A673 (cell line): ENCODE results near the gene NRG4.

ENCODE experiments used
- EZH2 ChIP-seq: fragments of 200-600 bp; sonication (generic); IDR thresholded peaks from 2 replicates; pipeline ENCODE4 v1.6.1; 2017; ENCODE audit warnings: borderline replicate concordance, low read depth, mild to moderate bottlenecking, mixed read lengths, antibody characterized with exemption, low read length; ENCODE audit not compliant: poor library complexity, severe bottlenecking
- TF ChIP-seq, protein P1 (sequence below): fragments of 300-800, 200-600 bp; sonication (generic); conservative IDR thresholded peaks from 2 replicates; pipeline ENCODE4 v1.5.1; 2017; ENCODE audit warnings: low read depth, mild to moderate bottlenecking, antibody characterized with exemption, low read length, moderate library complexity, mixed read lengths

DNA sequence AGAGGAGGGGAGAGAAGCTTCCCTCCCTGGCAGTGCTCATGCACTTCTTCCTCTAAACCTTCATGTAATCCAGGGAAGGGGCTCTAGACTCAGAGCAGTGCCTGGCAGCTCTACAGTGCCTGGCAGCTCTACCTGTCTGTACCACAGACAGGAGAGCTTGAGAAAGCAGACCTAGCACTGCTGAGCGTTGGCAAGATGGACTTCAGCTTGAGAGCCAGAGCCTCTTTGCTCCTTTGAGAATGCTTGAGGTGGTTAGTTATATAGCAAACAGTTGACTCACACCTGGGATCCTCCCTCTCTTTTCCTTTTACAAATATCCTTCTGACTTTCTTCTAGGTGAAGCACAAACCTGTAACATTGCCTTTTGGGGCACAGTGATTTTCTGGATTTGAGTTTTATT is 87.6 kb downstream of the NRG4 start:
- TF ChIP-seq EZH2, result no peak
- TF ChIP-seq, protein P1, sequence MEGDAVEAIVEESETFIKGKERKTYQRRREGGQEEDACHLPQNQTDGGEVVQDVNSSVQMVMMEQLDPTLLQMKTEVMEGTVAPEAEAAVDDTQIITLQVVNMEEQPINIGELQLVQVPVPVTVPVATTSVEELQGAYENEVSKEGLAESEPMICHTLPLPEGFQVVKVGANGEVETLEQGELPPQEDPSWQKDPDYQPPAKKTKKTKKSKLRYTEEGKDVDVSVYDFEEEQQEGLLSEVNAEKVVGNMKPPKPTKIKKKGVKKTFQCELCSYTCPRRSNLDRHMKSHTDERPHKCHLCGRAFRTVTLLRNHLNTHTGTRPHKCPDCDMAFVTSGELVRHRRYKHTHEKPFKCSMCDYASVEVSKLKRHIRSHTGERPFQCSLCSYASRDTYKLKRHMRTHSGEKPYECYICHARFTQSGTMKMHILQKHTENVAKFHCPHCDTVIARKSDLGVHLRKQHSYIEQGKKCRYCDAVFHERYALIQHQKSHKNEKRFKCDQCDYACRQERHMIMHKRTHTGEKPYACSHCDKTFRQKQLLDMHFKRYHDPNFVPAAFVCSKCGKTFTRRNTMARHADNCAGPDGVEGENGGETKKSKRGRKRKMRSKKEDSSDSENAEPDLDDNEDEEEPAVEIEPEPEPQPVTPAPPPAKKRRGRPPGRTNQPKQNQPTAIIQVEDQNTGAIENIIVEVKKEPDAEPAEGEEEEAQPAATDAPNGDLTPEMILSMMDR, result no peak
